Chondrocyte (in vitro differentiated cells): Measurements from ENCODE around the gene RAD51B. TPM values are rescaled to one million over a fixed set of nuclear protein-coding genes. Genes with fewer than 3 reads are reported as not detected.
A peak's percentile ranks its signal among the peaks of the same experiment; 100 is the strongest.

Experiments
- DNase-seq: peaks from one replicate; pipeline ENCODE4 v3.0.0; 2021; ENCODE audit warnings: mixed read lengths, low spot score
- H3K27ac Mint-ChIP-seq: one replicate; pipeline ENCODE4 v1.8.0; 2021; ENCODE audit warnings: mild to moderate bottlenecking, moderate library complexity, mixed read lengths; ENCODE audit not compliant: unreplicated experiment
- H3K27me3 Mint-ChIP-seq: 2 replicates; pipeline ENCODE4 v1.8.0; 2021; ENCODE audit warnings: low read depth, mixed read lengths
- H3K36me3 Mint-ChIP-seq: 2 replicates; pipeline ENCODE4 v1.8.0; 2021; ENCODE audit warnings: low read depth, mixed read lengths
- H3K4me1 Mint-ChIP-seq: 2 replicates; pipeline ENCODE4 v1.8.0; 2021; ENCODE audit warnings: low read depth, mild to moderate bottlenecking, mixed read lengths
- H3K4me3 Mint-ChIP-seq: one replicate; pipeline ENCODE4 v1.8.0; 2021; ENCODE audit warnings: mild to moderate bottlenecking, moderate library complexity, mixed read lengths; ENCODE audit not compliant: unreplicated experiment
- H3K9me3 Mint-ChIP-seq: 2 replicates; pipeline ENCODE4 v1.8.0; 2021; ENCODE audit warnings: low read depth, mixed read lengths
- CTCF ChIP-seq: fragments of 200-600 bp; sonication (generic); IDR thresholded peaks from 2 replicates; pipeline ENCODE4 v1.5.0; 2021; ENCODE audit warnings: antibody characterized with exemption, mild to moderate bottlenecking, moderate library complexity
- total RNA-seq: library from RNA; stranded (reverse); gene quantifications from 3 replicates; pipeline ENCODE4 v1.2.1, GENCODE V29; 2021

RAD51B gene
- total RNA-seq, 1 donor from 2014 or later = 8.2 TPM

GRCh38 chr14:68682166-68683103 is 862.9 kb downstream of the RAD51B start:
- no peak overlapping the region for H3K4me3 Mint-ChIP-seq

DNA sequence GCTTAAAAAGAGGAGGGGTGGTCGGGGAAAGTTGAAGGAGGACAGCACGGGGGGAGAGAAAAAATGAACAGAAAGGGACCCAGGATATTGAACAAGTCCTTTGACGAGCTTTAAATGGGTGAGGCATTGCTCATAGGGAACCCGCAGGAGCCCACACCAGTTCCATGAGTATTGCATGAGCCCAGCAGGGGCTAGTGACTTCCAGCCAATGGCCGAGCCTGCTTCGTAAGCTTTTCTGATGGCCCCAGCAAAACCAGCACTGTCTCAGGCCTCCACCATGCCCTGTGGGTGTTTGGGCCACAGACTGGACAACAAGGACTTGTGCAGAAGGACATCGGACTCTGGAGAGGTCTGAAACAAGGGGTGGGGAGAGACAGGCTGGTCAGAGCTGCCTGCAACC is 863.7 kb downstream of the RAD51B start:
- no peak for TF ChIP-seq CTCF
- Mint-ChIP-seq H3K27ac (peak overlapping the region; percentile 90), H3K9me3 (peaks cover 2% of the 10 kb centered on the region), H3K27me3 (no peaks in the 10 kb centered on the region), H3K4me1 (peaks cover 87% of the 10 kb centered on the region), H3K4me3 (no peak overlapping the region), H3K36me3 (no peaks in the 10 kb centered on the region)
- no peak for DNase-seq

More at GRCh38 chr14:68682166-68683103, 862.9 kb downstream of the RAD51B start:
- Mint-ChIP-seq H3K4me1 (peaks cover 79% of the 10 kb centered on the region), H3K27ac (peak overlapping the region; percentile 90), H3K36me3 (no peaks in the 10 kb centered on the region), H3K9me3 (peaks cover 2% of the 10 kb centered on the region), H3K27me3 (no peaks in the 10 kb centered on the region)
- no peak for DNase-seq
- no peak for TF ChIP-seq CTCF

GRCh38 chr14:68684466-68685418 is 865.2 kb downstream of the RAD51B start:
- Mint-ChIP-seq H3K4me3 (no peak overlapping the region), H3K27me3 (no peaks in the 10 kb centered on the region), H3K36me3 (no peaks in the 10 kb centered on the region), H3K9me3 (peaks cover 2% of the 10 kb centered on the region), H3K27ac (peak overlapping the region; percentile 53), H3K4me1 (peaks cover 95% of the 10 kb centered on the region)
- no peak for DNase-seq
- no peak for TF ChIP-seq CTCF

- Mint-ChIP-seq H3K9me3 (no peaks in the 10 kb centered on the region), H3K27me3 (no peaks in the 10 kb centered on the region), H3K27ac (peak overlapping the region; percentile 84), H3K4me3 (no peak overlapping the region), H3K36me3 (no peaks in the 10 kb centered on the region), H3K4me1 (peaks cover 96% of the 10 kb centered on the region)
- no peak for DNase-seq
- TF ChIP-seq CTCF = no peak
Observed at GRCh38 chr14:68685419-68686204, 866.0 kb downstream of the RAD51B start.
